Peyer's patch (tissue), 4 donors: ENCODE results near the gene QRFP. TPM values are rescaled to one million over a fixed set of nuclear protein-coding genes. Genes with fewer than 3 reads are reported as not detected.

Experiments used
- DNase-seq, 3 donors: peaks; one replicate each; pipeline ENCODE4 v3.0.0-alpha.2; 2017 to 2019
- H3K27ac ChIP-seq, 4 donors: fragments of 200-600 bp; sonication (generic); one replicate each; pipeline ENCODE4 v1.5.1; 2016 to 2019
- H3K27me3 ChIP-seq, 2 donors: fragments of 200-600 bp; sonication (generic); one replicate each; pipeline ENCODE4 v1.5.1; 2019
- H3K36me3 ChIP-seq, 3 donors: fragments of 200-600 bp; sonication (generic); one replicate each; pipeline ENCODE4 v1.5.1; 2016 to 2019
- H3K4me1 ChIP-seq, 4 donors: fragments of 200-600 bp; sonication (generic); one replicate each; pipeline ENCODE4 v1.5.1; 2016 to 2019
- H3K4me3 ChIP-seq, 4 donors: fragments of 200-600 bp; sonication (generic); 1 replicate in 3 of 4; 2 replicates in 1 of 4; pipeline ENCODE4 v1.5.1; 2016 to 2019; ENCODE audit warnings: mild to moderate bottlenecking in 1 of 4
- H3K9me3 ChIP-seq, 4 donors: fragments of 200-600 bp; sonication (generic); one replicate each; pipeline ENCODE4 v1.5.1; 2016 to 2019; ENCODE audit warnings: mild to moderate bottlenecking in 1 of 4
- POLR2A ChIP-seq, 2 donors: fragments of 450-650 bp; IDR thresholded peaks; one replicate each; pipeline ENCODE4 v1.5.1; 2017; ENCODE audit warnings: antibody characterized with exemption in 2 of 2, mild to moderate bottlenecking in 2 of 2, moderate library complexity in 2 of 2
- total RNA-seq, 4 donors: library from RNA; depleted of rRNA; stranded (reverse); fragments of >200 nt; gene quantifications; one replicate each; pipeline ENCODE4 v1.1.0, GENCODE V29; 2016
- TF ChIP-seq, protein P1 (sequence below), 6 experiments: fragments of 450-650 bp in 4 of 6; fragments of 200-600 bp in 2 of 6; sonication (generic) in 1 of 6; IDR thresholded peaks; one replicate each; pipeline ENCODE4 v1.5.1; 2017 to 2019; ENCODE audit warnings: antibody characterized with exemption in 6 of 6, mild to moderate bottlenecking in 3 of 6, moderate library complexity in 1 of 6

The QRFP gene
- total RNA-seq, 4 donors from 2014 or later = not detected

DNA sequence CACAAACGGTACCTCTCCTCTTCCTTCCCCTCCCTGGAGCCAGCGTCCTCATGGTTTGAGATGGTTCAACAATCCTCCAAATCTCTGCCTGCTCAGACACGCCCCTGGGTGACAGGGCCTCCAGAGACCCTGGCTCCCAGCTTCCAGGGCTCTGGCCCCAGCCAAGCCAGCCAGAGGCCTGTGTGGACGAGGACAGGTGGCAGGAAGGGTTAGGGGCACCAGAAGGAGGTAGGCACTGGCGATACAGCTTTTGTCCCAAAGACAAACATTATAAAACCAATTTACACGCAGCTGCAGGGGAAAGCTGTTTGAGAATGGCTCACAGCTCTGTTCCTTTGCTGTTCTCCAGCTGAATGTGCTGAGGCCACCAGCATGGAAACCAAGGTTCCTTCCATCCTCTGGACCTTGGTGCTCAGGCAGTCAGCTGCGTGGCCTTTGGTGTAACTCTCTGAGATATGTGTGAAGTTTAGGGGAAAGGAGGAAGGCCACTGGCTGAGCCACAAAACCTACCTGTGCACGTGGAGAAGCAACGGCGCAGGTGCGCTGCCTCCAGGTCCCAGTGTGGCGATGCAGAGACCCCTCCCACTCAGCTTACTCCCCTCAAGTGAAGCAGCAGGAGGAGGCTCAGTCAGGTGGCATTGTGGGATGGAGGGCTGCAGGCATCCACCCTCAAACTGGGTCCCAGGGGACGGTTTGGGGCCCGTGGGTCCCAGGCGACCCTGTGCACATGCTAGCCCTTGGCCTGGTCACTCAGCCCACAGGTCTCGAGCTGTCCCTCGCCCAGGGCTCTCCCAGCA, 4.3 kb upstream of the QRFP start:
- DNase-seq = no peak
- Histone ChIP-seq H3K36me3 (no peaks in the 10 kb centered on the region), H3K27ac (no peak overlapping the region), H3K4me3 (no peak overlapping the region), H3K27me3 (no peaks in the 10 kb centered on the region), H3K4me1 (peaks cover 0 to 5% (median 0%) of the 10 kb centered on the region in 4 donors), H3K9me3 (no peaks in the 10 kb centered on the region)
- TF ChIP-seq, protein P1, sequence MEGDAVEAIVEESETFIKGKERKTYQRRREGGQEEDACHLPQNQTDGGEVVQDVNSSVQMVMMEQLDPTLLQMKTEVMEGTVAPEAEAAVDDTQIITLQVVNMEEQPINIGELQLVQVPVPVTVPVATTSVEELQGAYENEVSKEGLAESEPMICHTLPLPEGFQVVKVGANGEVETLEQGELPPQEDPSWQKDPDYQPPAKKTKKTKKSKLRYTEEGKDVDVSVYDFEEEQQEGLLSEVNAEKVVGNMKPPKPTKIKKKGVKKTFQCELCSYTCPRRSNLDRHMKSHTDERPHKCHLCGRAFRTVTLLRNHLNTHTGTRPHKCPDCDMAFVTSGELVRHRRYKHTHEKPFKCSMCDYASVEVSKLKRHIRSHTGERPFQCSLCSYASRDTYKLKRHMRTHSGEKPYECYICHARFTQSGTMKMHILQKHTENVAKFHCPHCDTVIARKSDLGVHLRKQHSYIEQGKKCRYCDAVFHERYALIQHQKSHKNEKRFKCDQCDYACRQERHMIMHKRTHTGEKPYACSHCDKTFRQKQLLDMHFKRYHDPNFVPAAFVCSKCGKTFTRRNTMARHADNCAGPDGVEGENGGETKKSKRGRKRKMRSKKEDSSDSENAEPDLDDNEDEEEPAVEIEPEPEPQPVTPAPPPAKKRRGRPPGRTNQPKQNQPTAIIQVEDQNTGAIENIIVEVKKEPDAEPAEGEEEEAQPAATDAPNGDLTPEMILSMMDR (IDR thresholded peaks at IDR 0.05) = no peak

DNA sequence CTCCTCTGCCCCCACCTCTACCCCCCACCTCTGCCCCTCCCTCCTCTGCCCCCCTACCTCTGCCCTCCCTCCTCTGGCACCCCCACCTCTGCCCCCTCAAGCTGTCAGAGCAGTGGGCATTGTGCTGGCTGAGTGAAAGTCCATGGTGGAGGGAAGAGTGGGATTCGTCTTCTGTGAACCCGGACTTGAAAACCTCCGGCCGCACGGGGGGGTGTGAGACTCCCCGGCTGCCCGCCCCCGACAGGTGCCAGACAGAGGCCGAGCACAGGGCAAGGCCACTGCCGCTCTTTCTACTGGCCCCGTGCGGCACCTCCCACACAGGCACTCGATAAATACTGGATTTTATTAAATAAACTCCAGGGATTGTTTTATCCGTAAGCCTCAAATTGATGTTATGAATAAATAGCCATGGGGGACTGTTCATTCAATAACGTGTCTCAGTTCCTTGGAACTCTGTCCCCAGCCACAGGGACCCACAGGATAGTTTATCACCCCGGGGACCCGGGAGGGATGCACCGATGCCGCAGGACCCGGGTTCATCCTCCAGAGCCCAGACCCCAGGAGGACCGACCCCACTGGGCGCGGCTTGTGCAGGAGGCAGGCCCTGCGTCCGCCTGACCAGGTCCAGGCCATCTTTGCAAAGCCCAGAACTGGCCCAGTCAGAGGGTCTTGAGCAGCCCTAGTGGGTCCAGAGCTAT, 2.6 kb upstream of the QRFP start:
- H3K27me3 ChIP-seq = no peaks in the 10 kb centered on the region
- TF ChIP-seq, protein P1 (IDR thresholded peaks at IDR 0.05) = no peak
- no peak for TF ChIP-seq POLR2A (IDR thresholded peaks at IDR 0.05)

DNA sequence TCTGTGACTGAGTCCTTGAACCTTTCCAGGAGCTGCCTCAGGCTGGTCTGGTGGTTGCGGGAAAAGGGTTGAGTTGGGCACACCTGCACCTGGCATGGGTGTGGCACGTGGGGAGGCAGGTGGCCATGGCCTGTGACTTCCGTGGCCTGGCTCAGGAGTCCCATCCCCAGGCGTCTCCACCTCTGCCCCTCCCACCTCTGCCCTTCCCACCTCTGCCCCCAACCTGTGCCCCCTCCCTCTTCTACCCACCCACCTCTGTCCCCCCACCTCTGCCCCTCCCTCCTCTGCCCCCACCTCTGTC, 1.9 kb upstream of the QRFP start:
- Histone ChIP-seq H3K27me3 (no peaks in the 10 kb centered on the region), H3K4me3 (no peak overlapping the region), H3K9me3 (no peaks in the 10 kb centered on the region), H3K4me1 (peaks cover 0 to 5% (median 0%) of the 10 kb centered on the region in 4 donors), H3K27ac (no peak overlapping the region), H3K36me3 (no peaks in the 10 kb centered on the region)
- peak in 1 of 3 donors; percentile 62 for DNase-seq
- no peak for TF ChIP-seq POLR2A (IDR thresholded peaks at IDR 0.05)
- TF ChIP-seq, protein P1 (IDR thresholded peaks at IDR 0.05) = no peak

More for the DNA sequence above, 2.6 kb upstream of the QRFP start:
- DNase-seq = no peak
- no peaks in the 10 kb centered on the region for H3K9me3 ChIP-seq
- no peaks in the 10 kb centered on the region for H3K36me3 ChIP-seq
- H3K4me3 ChIP-seq = no peak overlapping the region
- H3K4me1 ChIP-seq = peaks cover 0 to 5% (median 0%) of the 10 kb centered on the region in 4 donors
- H3K27ac ChIP-seq = no peak overlapping the region

DNA sequence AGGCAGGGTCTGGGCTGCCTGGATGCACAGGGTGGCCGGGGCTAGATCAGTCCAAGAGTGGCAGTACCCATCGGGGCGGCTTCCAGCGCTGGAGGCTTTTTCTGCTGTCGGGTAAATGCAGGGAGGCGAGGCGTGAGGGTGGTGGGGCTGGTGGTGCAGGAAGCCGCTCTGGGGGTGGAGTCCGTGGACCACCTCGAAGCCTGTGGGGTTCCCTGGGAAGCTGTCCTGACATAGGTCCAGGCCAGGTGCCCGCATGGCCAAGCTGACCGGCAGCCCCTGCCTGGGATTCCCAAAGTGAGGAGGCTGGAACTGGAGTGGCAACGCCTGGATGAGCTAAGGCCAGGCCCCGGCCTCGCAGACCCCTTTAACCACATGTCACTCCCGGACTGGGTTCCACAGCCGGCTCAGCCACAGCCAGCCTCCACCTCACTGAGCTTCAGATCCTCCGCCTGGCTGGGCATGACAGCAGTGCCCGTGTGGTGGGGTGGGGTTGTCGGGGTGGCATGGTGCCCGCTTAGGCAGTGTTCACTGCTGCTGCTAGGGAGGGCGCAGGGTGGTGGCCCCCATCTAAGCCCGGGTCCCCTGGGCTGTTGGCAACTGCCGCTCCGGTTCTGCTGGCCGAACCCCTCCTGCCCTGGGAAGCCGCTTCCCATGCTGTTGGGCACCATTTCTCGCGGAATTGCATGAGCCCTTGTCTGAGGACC, 1.4 kb upstream of the QRFP start:
- no peaks in the 10 kb centered on the region for H3K27me3 ChIP-seq
- no peak overlapping the region for H3K27ac ChIP-seq
- H3K4me1 ChIP-seq = peaks cover 0 to 5% (median 0%) of the 10 kb centered on the region in 4 donors
- TF ChIP-seq, protein P1 (IDR thresholded peaks at IDR 0.05) = no peak
- TF ChIP-seq POLR2A (IDR thresholded peaks at IDR 0.05) = no peak
- no peaks in the 10 kb centered on the region for H3K36me3 ChIP-seq
- no peaks in the 10 kb centered on the region for H3K9me3 ChIP-seq
- peak in 1 of 3 donors; percentile 60 for DNase-seq
- H3K4me3 ChIP-seq = no peak overlapping the region

DNA sequence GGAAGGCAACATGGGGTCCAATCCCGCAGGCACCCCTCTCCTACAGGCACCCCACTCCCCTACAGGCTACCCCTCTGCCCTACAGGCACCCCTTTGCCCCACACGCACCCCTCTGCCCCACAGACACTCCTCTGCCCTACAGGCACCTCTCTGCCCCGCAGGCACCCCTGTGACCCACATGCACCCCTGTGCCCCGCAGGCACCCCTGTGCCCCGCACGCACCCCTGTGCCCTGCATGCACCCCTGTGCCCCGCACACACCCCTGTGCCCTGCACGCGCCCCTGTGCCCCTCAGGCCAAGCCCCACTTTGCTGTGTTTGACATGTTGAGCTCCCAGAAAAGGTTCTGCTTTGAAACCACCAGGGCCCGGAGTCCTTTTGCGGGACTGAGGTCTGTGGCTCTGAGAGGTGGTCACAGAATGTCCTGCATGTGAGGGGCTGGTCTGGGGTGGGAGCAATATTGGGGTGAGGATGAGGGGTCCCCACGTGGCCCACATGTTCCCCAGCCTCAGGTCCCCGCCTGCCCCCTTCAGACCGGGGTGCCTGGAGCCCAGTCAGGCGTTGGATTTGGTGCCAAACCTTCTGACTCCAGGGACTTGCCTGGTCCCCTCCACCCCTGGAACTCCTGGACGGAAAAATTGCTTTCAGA, 616 bp upstream of the QRFP start:
- Histone ChIP-seq H3K27me3 (no peaks in the 10 kb centered on the region), H3K36me3 (no peaks in the 10 kb centered on the region), H3K9me3 (no peaks in the 10 kb centered on the region), H3K27ac (no peak overlapping the region), H3K4me1 (peaks cover 0 to 5% (median 0%) of the 10 kb centered on the region in 4 donors), H3K4me3 (no peak overlapping the region)
- DNase-seq = no peak
- TF ChIP-seq, protein P1 (IDR thresholded peaks at IDR 0.05) = no peak
- no peak for TF ChIP-seq POLR2A (IDR thresholded peaks at IDR 0.05)
